HG03280 (cell line): ENCODE results near the gene RPA3.
"Not testable (repeated sequence)": the region's sequence is repeated elsewhere in the genome, so short reads cannot be mapped to it uniquely, and the experiment has no call there.

Experiments
- ATAC-seq: cut with Tn5 transposase; IDR thresholded peaks from one replicate; pipeline ENCODE4 v1.9.1; 2021; ENCODE audit warnings: mild to moderate bottlenecking, moderate library complexity; ENCODE audit not compliant: unreplicated experiment

Gene RPA3

GRCh38 chr7:7696458-7697119 is 21.8 kb downstream of the RPA3 start:
- ATAC-seq: no peak

- no peak for ATAC-seq
Observed at GRCh38 chr7:7695111-7695817, 23.1 kb downstream of the RPA3 start.

DNA sequence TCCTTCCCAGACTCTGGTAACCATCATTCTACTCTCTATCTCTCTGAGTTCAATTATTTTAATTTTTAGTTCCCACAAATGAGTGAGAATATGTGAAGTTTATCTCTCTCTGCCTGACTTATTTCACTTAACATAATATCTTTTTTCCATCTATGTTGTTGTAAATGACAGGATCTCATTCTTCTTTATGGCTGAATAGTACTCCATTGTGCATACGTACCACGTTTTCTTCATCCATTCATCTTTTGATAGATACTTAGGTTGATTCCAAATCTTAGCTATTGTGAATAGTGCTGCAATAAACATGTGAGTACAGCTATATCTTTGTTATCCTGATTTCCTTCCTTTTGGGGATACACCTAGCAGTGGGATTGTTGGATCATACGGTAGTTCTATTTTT is 23.9 kb downstream of the RPA3 start:
- no peak for ATAC-seq

DNA sequence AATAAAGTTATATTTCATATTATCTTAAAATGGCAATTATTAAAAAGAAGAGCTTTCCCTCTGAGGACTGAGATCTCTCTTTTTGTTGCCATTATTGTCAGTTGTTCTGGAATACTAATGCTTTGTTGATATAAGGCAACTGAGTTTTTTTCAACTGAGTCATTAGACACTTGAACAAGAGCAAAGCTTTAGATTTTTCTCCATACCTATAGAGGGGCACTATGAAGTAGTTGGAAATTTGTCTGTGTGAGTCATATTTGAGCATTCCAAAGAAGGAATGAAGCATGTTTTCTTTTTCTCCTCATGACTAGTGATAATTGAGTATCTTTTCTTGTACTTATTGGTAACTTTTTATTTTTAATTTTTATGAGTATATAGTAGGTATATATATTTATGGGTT is 24.5 kb downstream of the RPA3 start:
- ATAC-seq: no peak

DNA sequence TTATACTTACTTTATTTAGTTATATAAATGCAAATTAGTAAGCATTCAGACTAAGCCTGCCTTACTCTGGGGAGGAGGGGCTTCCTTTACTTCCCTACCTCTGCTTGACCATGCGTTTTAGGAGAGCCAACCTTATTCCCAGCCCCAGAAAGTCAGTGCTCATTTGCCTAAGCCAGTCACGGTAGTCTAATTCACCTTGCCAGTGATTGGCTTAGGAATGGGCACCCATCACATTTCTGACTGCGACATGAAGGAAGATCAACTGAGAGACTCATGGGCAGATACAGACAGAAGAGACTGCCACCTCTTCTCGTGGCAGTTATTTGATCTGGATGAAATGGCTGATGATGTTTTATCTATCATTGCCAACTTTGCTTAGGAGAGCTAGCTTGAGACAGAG is 29.5 kb downstream of the RPA3 start:
- ATAC-seq: no peak

DNA sequence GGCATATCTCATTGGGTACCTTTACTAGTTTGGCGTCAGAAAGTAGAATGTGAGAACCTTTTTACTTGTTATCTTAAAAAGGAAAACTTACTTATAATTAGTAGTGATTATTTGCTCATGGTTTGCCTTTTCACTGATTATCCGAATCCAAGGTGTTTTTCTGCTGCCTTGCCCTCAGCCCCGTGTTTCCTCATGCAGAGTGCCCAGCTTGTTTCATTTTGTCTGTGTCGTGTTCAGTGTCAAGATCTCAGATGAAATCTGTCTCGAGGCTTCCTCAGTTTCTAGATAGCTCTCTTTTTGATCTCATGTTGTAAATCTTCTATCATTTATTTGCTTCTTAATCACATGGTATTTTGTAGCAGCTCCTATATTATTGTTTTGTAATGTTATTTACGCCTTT is 30.1 kb downstream of the RPA3 start:
- ATAC-seq: no peak

DNA sequence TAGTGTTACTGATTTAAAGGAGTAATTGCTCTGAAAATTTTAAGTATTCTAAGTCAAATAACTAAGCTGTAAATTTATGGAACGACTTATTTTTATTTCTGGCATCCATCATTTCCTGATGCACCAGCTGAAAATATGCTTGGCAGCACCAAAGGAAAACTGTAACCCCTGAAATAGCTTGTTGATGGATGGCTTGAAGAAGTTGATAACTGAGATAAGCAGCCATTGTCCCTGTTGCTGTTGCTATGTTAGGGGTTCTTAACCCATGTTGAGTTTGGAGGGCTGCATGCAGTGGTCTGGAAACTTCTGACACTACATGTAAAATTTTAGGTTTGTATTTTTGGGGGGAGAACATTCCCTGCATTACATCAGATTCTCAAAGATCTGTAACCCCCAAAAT is 30.6 kb downstream of the RPA3 start:
- no peak for ATAC-seq

- no peak for ATAC-seq
Observed at GRCh38 chr7:7686811-7687508, 31.4 kb downstream of the RPA3 start.

DNA sequence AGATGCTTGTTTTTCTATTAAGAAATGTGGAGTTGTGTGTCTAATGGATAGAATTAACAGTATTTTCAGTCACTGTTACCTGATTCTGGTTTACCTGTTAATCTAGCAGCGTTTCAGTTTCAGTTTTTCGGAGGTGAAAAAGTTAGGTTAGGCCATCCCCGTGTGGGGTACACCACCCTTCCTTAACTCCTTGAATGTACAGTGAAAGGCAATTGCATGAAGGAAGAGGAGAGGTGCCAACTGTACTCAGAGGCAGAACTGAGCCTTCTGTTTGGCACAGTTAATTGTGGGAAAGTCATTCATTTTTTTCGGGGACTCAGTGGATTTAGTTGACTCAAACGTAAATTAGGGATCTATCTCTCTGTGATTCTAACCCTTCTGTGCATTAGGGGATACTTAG is 35.5 kb downstream of the RPA3 start:
- no peak for ATAC-seq

GRCh38 chr7:7681936-7682329 is 36.5 kb downstream of the RPA3 start:
- ATAC-seq: no peak

DNA sequence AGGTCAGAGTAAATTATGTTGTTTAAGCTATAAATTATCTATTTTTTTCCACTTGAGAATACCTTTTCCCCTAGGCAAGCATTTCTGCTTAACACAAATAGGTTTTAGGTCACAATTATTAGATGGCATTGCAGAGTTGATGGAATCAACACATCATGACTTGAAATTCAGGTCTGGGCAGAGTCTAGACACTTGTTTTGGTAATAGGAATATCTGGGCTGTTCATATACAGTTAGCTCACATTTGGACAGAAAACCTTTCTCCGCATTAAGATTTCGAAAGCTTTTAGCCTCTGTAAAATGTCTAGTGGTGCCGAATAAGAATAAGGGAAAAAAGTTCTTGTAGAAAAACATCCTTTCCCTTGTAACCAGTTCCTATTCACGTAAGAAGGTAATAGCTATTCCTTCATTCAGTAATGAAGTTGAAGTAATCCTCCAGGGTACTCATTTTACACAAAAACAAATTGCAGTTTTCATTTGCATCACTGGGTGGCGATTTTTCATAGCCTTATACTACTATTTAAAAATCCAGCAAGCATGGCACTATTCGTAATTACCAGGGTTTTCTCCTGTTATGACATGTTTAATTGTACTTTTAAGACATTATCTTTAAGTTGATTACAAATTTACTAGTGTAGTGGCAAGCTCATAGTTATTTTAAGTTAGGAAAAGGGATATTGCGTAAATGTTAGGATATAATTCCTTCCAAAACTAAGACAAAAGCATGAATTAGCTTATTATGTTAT is 37.0 kb downstream of the RPA3 start:
- peak; percentile 69 for ATAC-seq

- not testable (repeated sequence) for ATAC-seq
Observed at GRCh38 chr7:7679640-7680039, 38.8 kb downstream of the RPA3 start.

DNA sequence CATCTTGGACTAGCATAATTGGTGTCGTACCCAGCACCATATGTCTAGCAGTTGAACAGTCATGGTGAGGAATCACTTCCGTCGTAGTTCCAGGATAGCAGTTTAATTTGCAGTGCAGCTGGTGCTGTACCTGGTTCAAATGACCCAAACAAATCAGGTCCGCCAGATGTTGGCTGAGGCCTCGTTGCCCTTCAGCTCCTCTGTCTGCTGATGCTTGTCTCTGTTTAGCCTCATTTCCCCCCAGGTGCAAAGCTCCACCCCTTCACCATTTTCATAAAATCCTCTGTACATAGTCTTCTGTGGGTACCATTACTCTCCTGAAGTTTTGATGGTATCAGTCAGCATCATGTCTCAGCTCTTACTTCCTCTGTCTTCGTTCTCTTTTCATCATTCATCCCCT is 42.7 kb downstream of the RPA3 start:
- no peak for ATAC-seq

GRCh38 chr7:7673240-7673550 is 45.2 kb downstream of the RPA3 start:
- ATAC-seq: no peak

GRCh38 chr7:7672545-7673239 is 45.7 kb downstream of the RPA3 start:
- no peak for ATAC-seq

GRCh38 chr7:7671361-7671760 is 47.0 kb downstream of the RPA3 start:
- no peak for ATAC-seq

GRCh38 chr7:7670490-7670889 is 47.9 kb downstream of the RPA3 start:
- no peak for ATAC-seq

DNA sequence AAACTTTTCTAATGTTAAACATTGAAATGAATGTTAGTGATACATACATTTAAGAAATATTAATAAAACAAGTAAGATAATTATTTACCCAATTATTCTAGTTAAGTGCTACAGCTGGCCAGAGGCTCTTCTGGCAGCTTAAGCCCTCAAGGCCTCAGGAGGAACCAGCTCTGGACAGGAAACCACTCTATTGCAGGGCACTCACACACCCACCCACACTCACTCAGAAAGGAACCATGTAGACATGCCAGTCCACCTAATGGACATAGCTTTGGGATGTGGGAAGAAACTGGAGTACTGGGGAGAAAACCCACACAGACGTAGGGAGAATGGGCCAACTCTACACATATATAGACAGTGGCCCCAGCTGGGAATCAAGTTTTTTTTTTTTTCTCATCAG is 49.7 kb downstream of the RPA3 start:
- ATAC-seq: no peak

DNA sequence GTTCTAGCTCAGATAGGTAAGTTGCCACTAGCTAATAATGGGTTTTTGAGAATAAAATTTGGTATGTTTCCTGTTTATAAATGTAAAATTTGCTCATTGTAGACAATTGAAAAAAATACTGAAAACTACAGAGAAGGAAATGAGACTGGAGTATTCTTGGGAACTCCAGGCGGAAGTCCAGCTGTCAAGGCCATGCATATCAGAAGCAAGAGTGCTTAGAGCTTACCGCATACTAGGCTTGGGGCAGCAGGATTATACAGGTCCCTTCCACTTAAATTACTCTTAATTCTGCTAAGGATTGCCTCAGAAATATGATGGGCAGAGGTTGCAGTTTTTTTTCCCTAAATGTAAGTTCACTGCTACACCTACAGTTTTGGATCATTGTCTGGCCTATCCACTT is 51.2 kb downstream of the RPA3 start:
- no peak for ATAC-seq

- no peak for ATAC-seq
Observed at GRCh38 chr7:7665031-7665430, 53.4 kb downstream of the RPA3 start.

GRCh38 chr7:7664291-7664690 is 54.1 kb downstream of the RPA3 start:
- no peak for ATAC-seq
